Measurements from ENCODE around the gene SLC18B1.

The SLC18B1 gene

DNA sequence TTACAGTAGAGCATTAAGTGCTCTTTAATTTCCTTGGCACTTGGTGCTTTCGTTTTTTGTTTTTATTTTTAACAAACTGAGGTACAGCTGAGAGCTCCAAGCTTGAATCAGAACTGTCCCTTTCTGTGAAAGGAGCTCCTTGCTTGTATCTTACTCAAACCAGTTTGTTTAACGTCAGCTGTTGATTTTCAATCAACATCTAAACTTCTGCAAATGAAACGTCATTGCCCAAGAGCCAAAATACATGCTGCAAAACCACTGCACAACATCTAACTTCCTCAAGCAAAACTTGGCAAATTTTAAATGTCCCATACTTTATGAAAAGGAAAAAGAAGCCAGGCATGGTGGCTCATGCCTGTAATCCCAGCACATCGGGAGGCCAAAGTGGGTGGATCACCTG lies 55.9 kb downstream of the SLC18B1 start:
- no peaks in the 10 kb centered on the region for H3K36me3 ChIP-seq (ENCODE audit: low read length)
- H3K4me3 ChIP-seq (ENCODE audit: insufficient read depth, low read length, poor library complexity, severe bottlenecking): no peak overlapping the region
- no peaks in the 10 kb centered on the region for H3K79me2 ChIP-seq (ENCODE audit: insufficient read depth, low read length)
- H3F3A ChIP-seq (ENCODE audit: insufficient read depth): no peaks in the 10 kb centered on the region
- no peaks in the 10 kb centered on the region for H3K27me3 ChIP-seq (ENCODE audit: low read length)
- H3K9me2 ChIP-seq (replicated peaks; ENCODE audit: insufficient read depth, low read length): no peaks in the 10 kb centered on the region
- no peak overlapping the region for H3K9ac ChIP-seq (ENCODE audit: low read length)
- TF ChIP-seq, protein P1, sequence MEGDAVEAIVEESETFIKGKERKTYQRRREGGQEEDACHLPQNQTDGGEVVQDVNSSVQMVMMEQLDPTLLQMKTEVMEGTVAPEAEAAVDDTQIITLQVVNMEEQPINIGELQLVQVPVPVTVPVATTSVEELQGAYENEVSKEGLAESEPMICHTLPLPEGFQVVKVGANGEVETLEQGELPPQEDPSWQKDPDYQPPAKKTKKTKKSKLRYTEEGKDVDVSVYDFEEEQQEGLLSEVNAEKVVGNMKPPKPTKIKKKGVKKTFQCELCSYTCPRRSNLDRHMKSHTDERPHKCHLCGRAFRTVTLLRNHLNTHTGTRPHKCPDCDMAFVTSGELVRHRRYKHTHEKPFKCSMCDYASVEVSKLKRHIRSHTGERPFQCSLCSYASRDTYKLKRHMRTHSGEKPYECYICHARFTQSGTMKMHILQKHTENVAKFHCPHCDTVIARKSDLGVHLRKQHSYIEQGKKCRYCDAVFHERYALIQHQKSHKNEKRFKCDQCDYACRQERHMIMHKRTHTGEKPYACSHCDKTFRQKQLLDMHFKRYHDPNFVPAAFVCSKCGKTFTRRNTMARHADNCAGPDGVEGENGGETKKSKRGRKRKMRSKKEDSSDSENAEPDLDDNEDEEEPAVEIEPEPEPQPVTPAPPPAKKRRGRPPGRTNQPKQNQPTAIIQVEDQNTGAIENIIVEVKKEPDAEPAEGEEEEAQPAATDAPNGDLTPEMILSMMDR (IDR thresholded peaks at IDR 0.05; ENCODE audit: insufficient read depth, low read length, poor library complexity, severe bottlenecking): no peak
- no peak for TF ChIP-seq EZH2phosphoT487 (conservative IDR thresholded peaks at IDR 0.05; ENCODE audit: low read length)
- H2AFZ ChIP-seq (ENCODE audit: low read depth, low read length, severe bottlenecking): no peak overlapping the region
- H3K9me3 ChIP-seq (ENCODE audit: insufficient read depth, low read length): no peaks in the 10 kb centered on the region
- no peaks in the 10 kb centered on the region for H4K20me1 ChIP-seq (ENCODE audit: low read depth, low read length)
- H3K4me2 ChIP-seq (ENCODE audit: low read depth, low read length, poor library complexity, severe bottlenecking): no peak overlapping the region
- no peak overlapping the region for H3K27ac ChIP-seq (ENCODE audit: low read depth, low read length)

DNA sequence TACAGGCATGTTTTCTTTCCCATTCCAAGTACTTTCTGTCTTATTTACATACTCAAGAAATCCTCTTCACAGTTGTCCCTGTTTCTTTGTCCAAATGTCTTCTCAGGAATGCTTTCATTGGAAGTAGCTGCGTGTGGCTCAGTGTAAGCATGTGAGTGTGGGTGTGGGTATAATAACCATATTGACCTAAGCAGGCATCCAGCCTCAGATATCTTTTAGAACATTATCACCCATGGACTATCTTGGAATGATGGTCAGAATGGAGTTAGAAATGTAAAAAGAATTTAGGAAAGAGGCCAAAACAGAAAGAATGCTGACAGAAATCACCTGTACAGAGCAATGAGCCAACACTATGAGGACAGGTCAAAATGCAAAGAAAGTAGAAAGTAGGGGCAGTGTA lies 57.2 kb downstream of the SLC18B1 start:
- Histone ChIP-seq H3K36me3 (ENCODE audit: low read length) (no peaks in the 10 kb centered on the region), H3K4me3 (ENCODE audit: insufficient read depth, low read length, poor library complexity, severe bottlenecking) (no peak overlapping the region), H3F3A (ENCODE audit: insufficient read depth) (no peaks in the 10 kb centered on the region), H3K9ac (ENCODE audit: low read length) (no peak overlapping the region), H3K9me2 (replicated peaks; ENCODE audit: insufficient read depth, low read length) (no peaks in the 10 kb centered on the region), H3K4me2 (ENCODE audit: low read depth, low read length, poor library complexity, severe bottlenecking) (no peak overlapping the region), H2AFZ (ENCODE audit: low read depth, low read length, severe bottlenecking) (no peak overlapping the region), H3K27me3 (ENCODE audit: low read length) (no peaks in the 10 kb centered on the region), H4K20me1 (ENCODE audit: low read depth, low read length) (no peaks in the 10 kb centered on the region), H3K9me3 (ENCODE audit: insufficient read depth, low read length) (no peaks in the 10 kb centered on the region), H3K79me2 (ENCODE audit: insufficient read depth, low read length) (no peaks in the 10 kb centered on the region), H3K27ac (ENCODE audit: low read depth, low read length) (no peak overlapping the region)
- no peak for TF ChIP-seq EZH2phosphoT487 (conservative IDR thresholded peaks at IDR 0.05; ENCODE audit: low read length)
- TF ChIP-seq, protein P1 (IDR thresholded peaks at IDR 0.05; ENCODE audit: insufficient read depth, low read length, poor library complexity, severe bottlenecking): no peak

DNA sequence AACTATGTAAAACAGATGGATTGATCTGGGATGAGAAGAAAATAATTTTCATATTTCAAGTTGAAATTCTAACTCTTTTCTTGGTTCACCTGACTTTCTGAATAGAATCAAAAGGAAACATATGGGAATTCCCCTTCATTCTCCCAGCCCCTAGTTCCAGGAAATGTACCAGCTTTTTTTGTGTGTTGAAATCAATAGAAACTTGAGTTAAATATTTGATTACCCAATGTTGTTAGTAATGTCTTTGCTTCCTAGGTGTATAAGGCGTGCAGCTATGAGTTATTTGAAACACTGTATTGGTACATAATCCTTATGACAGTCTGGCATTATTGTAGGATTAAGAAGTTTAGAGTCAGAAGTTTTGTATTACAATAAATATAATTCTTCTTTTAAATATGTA lies 62.2 kb downstream of the SLC18B1 start:
- Histone ChIP-seq H3K9me3 (ENCODE audit: insufficient read depth, low read length) (no peaks in the 10 kb centered on the region), H3K36me3 (ENCODE audit: low read length) (no peaks in the 10 kb centered on the region), H3K27ac (ENCODE audit: low read depth, low read length) (no peak overlapping the region), H3K4me2 (ENCODE audit: low read depth, low read length, poor library complexity, severe bottlenecking) (no peak overlapping the region), H2AFZ (ENCODE audit: low read depth, low read length, severe bottlenecking) (no peak overlapping the region), H3K4me3 (ENCODE audit: insufficient read depth, low read length, poor library complexity, severe bottlenecking) (no peak overlapping the region), H3F3A (ENCODE audit: insufficient read depth) (no peaks in the 10 kb centered on the region), H3K79me2 (ENCODE audit: insufficient read depth, low read length) (no peaks in the 10 kb centered on the region), H4K20me1 (ENCODE audit: low read depth, low read length) (no peaks in the 10 kb centered on the region), H3K9ac (ENCODE audit: low read length) (no peak overlapping the region), H3K9me2 (replicated peaks; ENCODE audit: insufficient read depth, low read length) (no peaks in the 10 kb centered on the region), H3K27me3 (ENCODE audit: low read length) (no peaks in the 10 kb centered on the region)
- TF ChIP-seq, protein P1 (IDR thresholded peaks at IDR 0.05; ENCODE audit: insufficient read depth, low read length, poor library complexity, severe bottlenecking): no peak
- TF ChIP-seq EZH2phosphoT487 (conservative IDR thresholded peaks at IDR 0.05; ENCODE audit: low read length): no peak

All from SU-DHL-6 (cell line).